ENCODE results near the gene IGFL2. TPM values are rescaled to one million over a fixed set of nuclear protein-coding genes. Genes with fewer than 3 reads are reported as not detected.

IGFL2 gene
- total RNA-seq, 1 experiment from 2014 or later = not detected

GRCh38 chr19:46160233-46160775 lies 12.3 kb downstream of the IGFL2 start:
- Histone ChIP-seq H3K9me3 (ENCODE audit: control insufficient read depth in 1 of 2, insufficient read depth in 1 of 2, low read depth in 1 of 2, low read length in 2 of 2) (no peaks in the 10 kb centered on the region), H3K79me2 (ENCODE audit: insufficient read depth, low read length) (no peaks in the 10 kb centered on the region), H3K4me3 (replicated peaks in 1 of 2; ENCODE audit: low read depth in 1 of 2, low read length in 2 of 2) (no peak overlapping the region), H3K9me2 (ENCODE audit: insufficient read depth) (no peaks in the 10 kb centered on the region), H2AFZ (ENCODE audit: low read depth, low read length, poor library complexity, severe bottlenecking) (no peak overlapping the region), H3K4me2 (ENCODE audit: low read length) (no peak overlapping the region), H4K20me1 (ENCODE audit: insufficient read depth) (no peaks in the 10 kb centered on the region), H3K4me1 (ENCODE audit: control insufficient read depth in 1 of 2, insufficient read depth in 2 of 2, low read length in 2 of 2) (no peaks in the 10 kb centered on the region), H3K27me3 (ENCODE audit: insufficient read depth, low read length) (no peaks in the 10 kb centered on the region), H3K27ac (ENCODE audit: low read depth, low read length) (no peak overlapping the region), H3K9ac (ENCODE audit: low read length) (no peak overlapping the region), H3K36me3 (ENCODE audit: control insufficient read depth in 1 of 2, insufficient read depth in 2 of 2, low read length in 2 of 2) (no peaks in the 10 kb centered on the region)
- ChIA-PET CTCF (no interaction called here), RAD21 (ENCODE audit: low non-redundant PET in 1 of 2, low total read pairs in 2 of 2, uncharacterized antibody in 2 of 2, unreplicated experiment in 2 of 2) (no interaction called here), POLR2A (interaction anchor here (0.6 kb wide), 1 partner anchor 243 kb away, joined by 3 read pairs; no protein-coding TSS in a partner anchor)
- ATAC-seq = no peak
- no peak for TF ChIP-seq ZFX (IDR thresholded peaks at IDR 0.05)
- no peak for TF ChIP-seq ZNF274 (IDR thresholded peaks at IDR 0.05; ENCODE audit: low read depth, low read length)
- TF ChIP-seq REST (IDR thresholded peaks at IDR 0.05; ENCODE audit: low read depth) = no peak
- TF ChIP-seq TCF7L2 (IDR thresholded peaks at IDR 0.05; ENCODE audit: borderline replicate concordance, extremely low read depth, insufficient read depth, insufficient read length) = no peak
- no peak for TF ChIP-seq SRF (IDR thresholded peaks at IDR 0.05; ENCODE audit: low read depth)
- TF ChIP-seq ATF3 (IDR thresholded peaks at IDR 0.05) = no peak
- TF ChIP-seq EZH2phosphoT487 (IDR thresholded peaks at IDR 0.05; ENCODE audit: borderline replicate concordance) = no peak
- no peak for TF ChIP-seq EGR1 (IDR thresholded peaks at IDR 0.05; ENCODE audit: low read depth)
- TF ChIP-seq ZBTB33 (IDR thresholded peaks at IDR 0.05; ENCODE audit: extremely low read depth, insufficient replicate concordance, low read length) = no peak
- no peak for TF ChIP-seq ELF1 (IDR thresholded peaks at IDR 0.05; ENCODE audit: borderline replicate concordance, low read depth)
- TF ChIP-seq SIN3A (IDR thresholded peaks at IDR 0.05; ENCODE audit: low read depth) = no peak
- TF ChIP-seq CTCF (IDR thresholded peaks at IDR 0.05 in 2 of 3, conservative IDR thresholded peaks at IDR 0.05 in 1 of 3; ENCODE audit: borderline replicate concordance in 1 of 3, insufficient read depth in 1 of 3, low read depth in 2 of 3, low read length in 2 of 3) = no peak
- TF ChIP-seq RAD21 (IDR thresholded peaks at IDR 0.05; ENCODE audit: low read depth) = no peak
- no peak for TF ChIP-seq JUND (IDR thresholded peaks at IDR 0.05)
- no peak for TF ChIP-seq POLR2AphosphoS5 (IDR thresholded peaks at IDR 0.05; ENCODE audit: low read depth, low read length)
- no peak for TF ChIP-seq YY1 (IDR thresholded peaks at IDR 0.05; ENCODE audit: extremely low read depth, insufficient replicate concordance, low read depth, low read length)
- no peak for TF ChIP-seq CBX3 (IDR thresholded peaks at IDR 0.05; ENCODE audit: low read depth)
- no peak for TF ChIP-seq POLR2A (IDR thresholded peaks at IDR 0.05; ENCODE audit: borderline replicate concordance, extremely low read depth, insufficient read depth, insufficient read length)
- no peak for TF ChIP-seq SP1 (IDR thresholded peaks at IDR 0.05; ENCODE audit: low read depth)
- no peak for TF ChIP-seq EZH2 (IDR thresholded peaks at IDR 0.05)
- intact Hi-C loops (cut with micrococcal nuclease) = no loop called here
- no TSS peak for BruUV-seq (replicated peaks)
- DNase-seq (ENCODE audit: low read depth, low spot score) = no peak
